Hepatocyte (in vitro differentiated cells): Measurements from ENCODE around the gene PNMA8C. TPM values are rescaled to one million over a fixed set of nuclear protein-coding genes. Genes with fewer than 3 reads are reported as not detected.

Experiments used
- DNase-seq: peaks from one replicate; pipeline ENCODE4 v3.0.0-alpha.2; 2016; ENCODE audit warnings: low spot score
- H2AFZ ChIP-seq: fragments of 200-600 bp; sonication (generic); 2 replicates; pipeline ENCODE4 v1.6.0; 2016; ENCODE audit warnings: antibody characterized with exemption, mild to moderate bottlenecking
- H3K27ac ChIP-seq: fragments of 200-600 bp; sonication (generic); 2 replicates; pipeline ENCODE4 v1.5.1; 2016; ENCODE audit warnings: mild to moderate bottlenecking
- H3K27me3 ChIP-seq: fragments of 200-600 bp; sonication (generic); 2 replicates; pipeline ENCODE4 v1.6.1; 2016
- H3K36me3 ChIP-seq: fragments of 200-600 bp; sonication (generic); replicated peaks from 2 replicates; pipeline ENCODE4 v1.5.1; 2016; ENCODE audit warnings: low read depth; ENCODE audit not compliant: insufficient read depth
- H3K4me1 ChIP-seq: fragments of 200-600 bp; sonication (generic); 2 replicates; pipeline ENCODE4 v1.5.1; 2016; ENCODE audit warnings: mild to moderate bottlenecking, moderate library complexity; ENCODE audit not compliant: insufficient read depth
- H3K4me2 ChIP-seq: fragments of 200-600 bp; sonication (generic); 2 replicates; pipeline ENCODE4 v1.6.0; 2016
- H3K4me3 ChIP-seq: fragments of 200-600 bp; sonication (generic); 2 replicates; pipeline ENCODE4 v1.5.1; 2016; ENCODE audit warnings: mild to moderate bottlenecking
- H3K79me2 ChIP-seq: fragments of 200-600 bp; sonication (generic); 2 replicates; pipeline ENCODE4 v1.6.0; 2017; ENCODE audit warnings: mild to moderate bottlenecking
- H3K9me2 ChIP-seq: fragments of 200-600 bp; sonication (generic); replicated peaks from 2 replicates; pipeline ENCODE4 v1.6.0; 2017; ENCODE audit warnings: mild to moderate bottlenecking; ENCODE audit not compliant: insufficient read depth
- H3K9me3 ChIP-seq: fragments of 200-600 bp; sonication (generic); 2 replicates; pipeline ENCODE4 v1.5.1; 2016; ENCODE audit warnings: low read depth, mild to moderate bottlenecking
- H4K20me1 ChIP-seq: fragments of 200-600 bp; sonication (generic); 2 replicates; pipeline ENCODE4 v1.6.0; 2016; ENCODE audit warnings: mild to moderate bottlenecking; ENCODE audit not compliant: insufficient read depth, poor library complexity, severe bottlenecking
- EZH2 ChIP-seq: fragments of 200-600 bp; sonication (generic); IDR thresholded peaks from 2 replicates; pipeline ENCODE4 v1.6.1; 2016; ENCODE audit warnings: antibody characterized with exemption, mild to moderate bottlenecking, borderline replicate concordance
- EZH2phosphoT487 ChIP-seq: fragments of 200-600 bp; sonication (generic); IDR thresholded peaks from one replicate; pipeline ENCODE4 v1.6.1; 2018; ENCODE audit warnings: antibody characterized with exemption, mild to moderate bottlenecking, low read depth, moderate library complexity; ENCODE audit not compliant: unreplicated experiment, severe bottlenecking
- WGBS: methylation state at CpG from one replicate; pipeline ENCODE4 v1.1.6; 2016; ENCODE audit warnings: low lambda C conversion rate; ENCODE audit errors: missing lambda C conversion rate; 5-methylcytosine and 5-hydroxymethylcytosine counted together
- polyA plus RNA-seq: library from polyadenylated mRNA; unstranded; fragments of >200 nt; fragmentation: Nextera tagmentation; extraction: Ambion mirVana; gene quantifications from 2 replicates; pipeline ENCODE4 v1.2.1, GENCODE V29; 2016
- total RNA-seq: library from RNA; depleted of rRNA; stranded (reverse); fragments of >200 nt; gene quantifications from 2 replicates; pipeline ENCODE4 v1.2.3, GENCODE V29; 2014
- TF ChIP-seq, protein P1 (sequence below): fragments of 200-600 bp; sonication (generic); IDR thresholded peaks from 2 replicates; pipeline ENCODE4 v1.5.1; 2016; ENCODE audit warnings: antibody characterized with exemption, mild to moderate bottlenecking; ENCODE audit not compliant: poor library complexity

PNMA8C gene
- total and polyA plus RNA-seq, 2 experiments from 2014 or later: 0.27 TPM; not detected in 1

DNA sequence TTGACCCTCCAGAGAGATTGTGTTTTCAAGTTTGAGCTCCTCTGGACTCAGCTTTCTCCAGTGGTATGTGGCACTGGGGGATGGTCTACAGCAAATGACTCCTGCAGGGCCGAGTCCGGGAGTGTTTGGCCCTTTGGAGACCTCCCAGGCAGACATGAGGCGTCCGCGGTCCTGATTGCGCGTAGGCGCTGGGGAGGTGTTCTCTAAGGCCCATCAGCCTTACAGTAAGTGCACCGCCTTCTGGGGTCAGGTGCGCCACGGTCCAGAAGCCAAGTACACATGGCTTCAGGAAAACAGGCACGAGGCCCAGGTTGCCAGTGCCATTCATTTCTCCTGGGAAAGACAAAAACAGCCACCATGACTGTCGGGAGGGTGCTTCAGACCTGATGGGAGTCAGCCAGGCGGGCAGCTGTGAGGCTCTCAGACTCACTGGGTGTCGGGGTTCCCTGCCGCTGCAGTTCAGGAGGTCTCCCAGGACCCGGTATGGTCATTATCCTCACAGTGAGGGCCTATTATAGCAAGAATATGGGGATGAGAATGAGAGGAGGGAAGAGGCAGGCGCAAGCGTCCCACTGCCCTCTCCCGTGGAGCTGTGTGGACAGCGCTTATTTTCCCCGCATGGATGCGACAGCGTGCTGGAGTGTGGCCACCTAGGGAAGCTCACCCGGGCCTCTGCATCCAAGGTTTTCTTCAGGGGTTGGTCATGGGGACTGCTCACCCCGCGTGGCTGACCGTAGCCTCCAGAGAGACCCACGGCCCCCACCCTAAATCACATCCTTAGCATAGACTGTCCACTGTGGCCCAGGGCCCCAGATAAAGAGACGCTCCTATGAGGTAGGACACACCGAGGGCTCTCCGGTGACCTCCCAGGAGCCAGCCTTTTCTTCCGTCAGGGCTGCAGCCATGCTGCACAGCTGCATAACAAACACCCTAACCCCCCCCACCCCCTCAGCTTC, 37.2 kb downstream of the PNMA8C start:
- H3K4me2 ChIP-seq: no peak overlapping the region
- no peak overlapping the region for H3K4me3 ChIP-seq
- no peaks in the 10 kb centered on the region for H4K20me1 ChIP-seq
- H3K9me2 ChIP-seq: no peaks in the 10 kb centered on the region
- H3K4me1 ChIP-seq: peaks cover 21% of the 10 kb centered on the region
- 92% methylated on average over 33 of the region's 33 CpGs for WGBS
- TF ChIP-seq EZH2: no peak
- no peak for TF ChIP-seq EZH2phosphoT487
- H2AFZ ChIP-seq: no peak overlapping the region
- no peaks in the 10 kb centered on the region for H3K9me3 ChIP-seq
- peak overlapping the region; percentile 85 for H3K27ac ChIP-seq
- no peak for DNase-seq
- no peaks in the 10 kb centered on the region for H3K36me3 ChIP-seq
- H3K79me2 ChIP-seq: peaks cover 3% of the 10 kb centered on the region
- no peaks in the 10 kb centered on the region for H3K27me3 ChIP-seq

DNA sequence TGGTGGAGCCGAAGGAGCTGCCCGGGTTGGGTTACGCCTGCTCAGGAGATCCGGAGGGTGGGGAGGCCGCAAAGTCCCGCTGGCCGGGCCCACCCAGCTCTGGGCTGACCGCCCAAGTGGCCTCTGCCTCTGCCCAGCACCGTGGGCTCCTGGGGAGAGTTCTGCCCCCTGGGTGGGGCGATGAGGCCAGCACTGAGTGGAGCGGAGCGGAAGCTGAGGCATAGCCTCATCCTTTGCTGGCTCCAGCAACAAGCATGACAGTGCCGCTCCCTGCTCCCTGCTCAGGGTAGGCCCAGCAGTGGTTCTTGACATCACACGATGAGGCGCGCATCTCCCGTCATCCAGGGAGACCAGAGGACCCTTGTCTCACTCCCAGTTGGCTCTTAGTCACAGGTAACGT, 37.9 kb downstream of the PNMA8C start:
- DNase-seq: no peak
- H3K4me2 ChIP-seq: no peak overlapping the region
- H3K9me3 ChIP-seq: no peaks in the 10 kb centered on the region
- H3K4me1 ChIP-seq: peaks cover 18% of the 10 kb centered on the region
- H3K9me2 ChIP-seq: no peaks in the 10 kb centered on the region
- H3K79me2 ChIP-seq: peaks cover 3% of the 10 kb centered on the region
- no peak overlapping the region for H2AFZ ChIP-seq
- TF ChIP-seq EZH2 (no peak), EZH2phosphoT487 (no peak)
- TF ChIP-seq, protein P1, sequence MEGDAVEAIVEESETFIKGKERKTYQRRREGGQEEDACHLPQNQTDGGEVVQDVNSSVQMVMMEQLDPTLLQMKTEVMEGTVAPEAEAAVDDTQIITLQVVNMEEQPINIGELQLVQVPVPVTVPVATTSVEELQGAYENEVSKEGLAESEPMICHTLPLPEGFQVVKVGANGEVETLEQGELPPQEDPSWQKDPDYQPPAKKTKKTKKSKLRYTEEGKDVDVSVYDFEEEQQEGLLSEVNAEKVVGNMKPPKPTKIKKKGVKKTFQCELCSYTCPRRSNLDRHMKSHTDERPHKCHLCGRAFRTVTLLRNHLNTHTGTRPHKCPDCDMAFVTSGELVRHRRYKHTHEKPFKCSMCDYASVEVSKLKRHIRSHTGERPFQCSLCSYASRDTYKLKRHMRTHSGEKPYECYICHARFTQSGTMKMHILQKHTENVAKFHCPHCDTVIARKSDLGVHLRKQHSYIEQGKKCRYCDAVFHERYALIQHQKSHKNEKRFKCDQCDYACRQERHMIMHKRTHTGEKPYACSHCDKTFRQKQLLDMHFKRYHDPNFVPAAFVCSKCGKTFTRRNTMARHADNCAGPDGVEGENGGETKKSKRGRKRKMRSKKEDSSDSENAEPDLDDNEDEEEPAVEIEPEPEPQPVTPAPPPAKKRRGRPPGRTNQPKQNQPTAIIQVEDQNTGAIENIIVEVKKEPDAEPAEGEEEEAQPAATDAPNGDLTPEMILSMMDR: no peak
- H3K27ac ChIP-seq: no peak overlapping the region
- H4K20me1 ChIP-seq: no peaks in the 10 kb centered on the region
- WGBS: 98% methylated on average over 18 of the region's 18 CpGs
- no peaks in the 10 kb centered on the region for H3K27me3 ChIP-seq
- no peak overlapping the region for H3K4me3 ChIP-seq
- H3K36me3 ChIP-seq: no peaks in the 10 kb centered on the region

DNA sequence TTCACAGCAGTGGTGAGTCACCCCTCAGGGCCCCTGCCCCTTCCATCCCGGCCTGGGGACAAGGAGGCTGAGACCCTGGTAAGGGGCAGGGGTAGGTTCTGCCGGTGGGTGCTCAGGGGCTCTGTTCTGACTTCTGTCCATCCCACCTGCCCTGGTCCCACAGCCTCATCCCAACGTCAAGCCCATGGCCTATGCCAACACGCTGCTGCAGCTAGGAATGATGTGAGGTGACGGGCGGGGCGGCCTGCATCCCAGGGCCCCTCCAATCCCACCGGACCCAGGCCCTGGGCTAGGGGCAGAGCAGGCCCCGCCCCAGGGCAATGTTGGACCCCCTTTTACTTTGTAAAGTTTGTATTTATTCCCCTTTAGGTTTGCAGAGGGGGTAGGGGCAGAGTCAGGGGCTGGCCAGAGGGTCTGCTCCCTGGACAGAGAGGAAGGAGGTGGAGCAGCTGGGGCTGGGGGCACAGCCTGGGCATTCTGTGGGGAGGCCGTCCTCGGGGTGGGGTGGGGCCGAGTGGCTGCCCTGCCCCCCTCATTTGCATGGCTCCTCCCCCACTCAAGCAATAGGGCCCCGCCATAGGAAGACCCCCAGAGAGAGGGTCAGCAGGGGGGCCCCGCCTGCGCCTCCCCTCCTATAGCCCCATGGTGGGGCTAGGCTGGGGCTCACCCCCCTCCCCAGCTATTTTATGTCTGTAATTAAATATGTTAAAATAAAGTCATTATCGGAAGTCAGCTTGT, 38.4 kb downstream of the PNMA8C start:
- TF ChIP-seq EZH2phosphoT487: no peak
- TF ChIP-seq, protein P1: no peak
- TF ChIP-seq EZH2: no peak
- H3K4me3 ChIP-seq: no peak overlapping the region
- no peaks in the 10 kb centered on the region for H3K9me2 ChIP-seq
- no peak for DNase-seq
- no peak overlapping the region for H3K27ac ChIP-seq
- no peak overlapping the region for H2AFZ ChIP-seq
- peaks cover 16% of the 10 kb centered on the region for H3K4me1 ChIP-seq
- 95% methylated on average over 12 of the region's 16 CpGs for WGBS
- H4K20me1 ChIP-seq: no peaks in the 10 kb centered on the region
- H3K79me2 ChIP-seq: peaks cover 3% of the 10 kb centered on the region
- no peaks in the 10 kb centered on the region for H3K27me3 ChIP-seq
- H3K9me3 ChIP-seq: no peaks in the 10 kb centered on the region
- H3K36me3 ChIP-seq: no peaks in the 10 kb centered on the region
- H3K4me2 ChIP-seq: no peak overlapping the region
